GM19438 (cell line): ENCODE data around the gene ANAPC7.
"Not testable (repeated sequence)": the region's sequence is repeated elsewhere in the genome, so short reads cannot be mapped to it uniquely, and the experiment has no call there.

Source experiments
- ATAC-seq: cut with Tn5 transposase; IDR thresholded peaks from one replicate; pipeline ENCODE4 v1.9.1; 2021; ENCODE audit warnings: low read depth; ENCODE audit not compliant: unreplicated experiment

ANAPC7 gene

DNA sequence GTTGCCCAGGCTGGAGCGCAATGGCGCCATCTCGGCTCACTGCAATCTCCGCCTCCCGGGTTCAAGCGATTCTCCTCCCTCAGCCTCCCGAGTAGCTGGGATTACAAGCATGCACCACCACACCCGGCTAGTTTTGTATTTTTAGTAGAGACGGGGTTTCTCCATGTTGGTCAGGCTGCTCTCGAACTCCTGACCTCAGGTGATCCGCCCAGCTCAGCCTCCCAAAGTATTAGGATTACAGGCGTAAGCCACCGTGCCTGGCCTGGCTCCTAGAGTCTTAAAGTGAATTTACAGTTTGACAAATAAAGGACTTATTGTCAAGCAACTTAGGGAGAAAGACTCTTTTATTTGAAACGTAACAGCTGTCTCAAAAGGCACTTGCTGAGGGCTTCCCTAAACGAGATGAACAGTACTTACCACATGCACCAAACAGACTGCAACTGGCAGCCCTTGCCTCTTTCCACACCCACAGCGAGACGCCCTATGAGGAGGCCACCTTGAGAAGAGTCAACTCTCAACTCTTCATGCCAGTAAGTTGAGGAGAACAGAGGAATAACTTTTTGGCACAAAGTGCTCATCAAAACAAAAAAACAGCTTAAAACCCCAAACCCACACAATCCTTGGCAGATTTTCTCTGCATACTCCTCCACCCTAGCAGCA is 25.2 kb downstream of the ANAPC7 start:
- ATAC-seq, result not testable (repeated sequence)

DNA sequence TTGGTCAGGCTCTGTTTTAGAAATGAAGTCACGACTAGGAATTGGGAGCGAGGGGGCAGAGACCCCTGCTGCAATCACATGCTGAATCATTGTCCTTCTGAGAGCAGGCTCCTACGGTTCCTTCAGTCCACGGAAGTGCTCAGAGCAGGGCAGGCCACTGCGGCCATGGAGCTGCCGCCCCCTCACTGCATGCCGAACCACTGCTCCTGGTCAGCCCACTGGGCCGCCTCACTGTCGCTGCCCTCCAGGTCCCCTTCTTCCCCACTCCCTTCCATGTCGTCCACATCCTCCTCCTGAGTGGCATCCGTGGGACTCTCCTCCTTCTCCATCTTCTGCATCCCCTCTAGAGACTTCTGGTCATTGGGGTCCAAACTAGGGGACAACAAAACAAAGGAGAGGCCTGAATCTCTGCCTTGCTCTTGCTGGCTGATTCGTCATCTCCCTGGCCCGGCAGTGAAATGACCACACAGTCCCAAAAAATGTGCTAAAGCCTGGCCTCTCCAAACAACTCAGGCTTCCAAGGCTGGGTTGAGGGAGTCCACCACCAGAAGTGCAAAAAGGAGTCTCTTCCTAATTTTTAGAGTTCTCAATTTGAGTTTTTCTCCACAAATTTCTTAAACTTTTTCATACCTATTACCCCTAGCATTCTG is 29.4 kb downstream of the ANAPC7 start:
- no peak for ATAC-seq

DNA sequence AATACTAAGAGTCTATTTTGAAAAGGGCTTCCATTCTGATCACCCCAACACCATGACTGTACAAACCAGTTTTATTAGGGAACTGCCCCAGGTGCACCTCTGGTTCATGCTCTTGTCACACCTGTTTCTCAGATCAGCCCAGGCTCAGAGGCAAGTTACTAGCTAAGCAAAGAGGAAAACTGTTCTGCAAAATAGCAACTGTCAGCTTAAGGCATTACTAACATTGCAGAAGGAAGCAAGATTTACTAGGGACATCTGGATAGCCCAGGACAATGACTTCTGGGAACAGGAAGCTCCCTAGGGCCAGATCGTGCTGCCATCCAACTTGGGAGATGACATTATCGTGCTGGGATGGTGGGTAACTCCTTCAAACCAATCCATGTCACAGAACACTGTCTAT is 30.1 kb downstream of the ANAPC7 start:
- no peak for ATAC-seq

DNA sequence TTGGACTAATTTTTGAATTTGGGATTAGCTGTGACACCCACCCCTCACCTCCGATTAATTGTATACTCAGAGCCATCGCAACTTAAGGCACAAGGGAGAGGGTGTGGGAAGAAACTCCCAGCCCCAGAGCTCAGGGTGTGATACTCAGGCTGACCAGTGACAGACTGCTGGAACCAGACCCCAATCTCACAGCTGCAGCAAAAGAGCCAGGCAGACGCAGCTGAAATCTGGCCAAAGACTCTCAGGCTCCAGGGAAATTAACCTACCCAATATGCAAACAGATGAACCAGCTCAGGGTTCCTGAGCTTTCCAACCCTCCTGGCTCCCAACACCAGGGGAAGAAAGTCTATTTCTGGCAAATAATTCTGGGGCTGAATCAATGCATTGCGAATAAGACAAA is 30.5 kb downstream of the ANAPC7 start:
- ATAC-seq, result no peak

DNA sequence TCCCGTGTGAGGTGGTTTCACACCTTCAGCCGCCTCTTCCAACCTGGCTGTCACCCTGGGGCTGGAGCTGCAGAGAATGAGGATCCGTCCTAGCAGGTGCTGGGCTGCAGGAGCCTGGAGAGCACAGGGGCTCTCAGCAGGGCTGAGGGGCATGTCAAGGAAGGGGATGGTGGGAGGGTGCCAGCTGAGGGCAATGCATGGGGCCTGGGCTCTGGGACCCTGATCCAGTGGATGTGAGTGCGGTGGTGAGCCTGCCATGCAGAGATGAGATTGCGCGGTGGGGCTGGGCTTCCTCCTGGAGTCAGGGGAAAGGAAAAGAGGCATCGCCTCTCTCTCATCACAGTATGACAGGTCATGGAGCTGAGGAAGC is 31.5 kb downstream of the ANAPC7 start:
- ATAC-seq, result no peak

DNA sequence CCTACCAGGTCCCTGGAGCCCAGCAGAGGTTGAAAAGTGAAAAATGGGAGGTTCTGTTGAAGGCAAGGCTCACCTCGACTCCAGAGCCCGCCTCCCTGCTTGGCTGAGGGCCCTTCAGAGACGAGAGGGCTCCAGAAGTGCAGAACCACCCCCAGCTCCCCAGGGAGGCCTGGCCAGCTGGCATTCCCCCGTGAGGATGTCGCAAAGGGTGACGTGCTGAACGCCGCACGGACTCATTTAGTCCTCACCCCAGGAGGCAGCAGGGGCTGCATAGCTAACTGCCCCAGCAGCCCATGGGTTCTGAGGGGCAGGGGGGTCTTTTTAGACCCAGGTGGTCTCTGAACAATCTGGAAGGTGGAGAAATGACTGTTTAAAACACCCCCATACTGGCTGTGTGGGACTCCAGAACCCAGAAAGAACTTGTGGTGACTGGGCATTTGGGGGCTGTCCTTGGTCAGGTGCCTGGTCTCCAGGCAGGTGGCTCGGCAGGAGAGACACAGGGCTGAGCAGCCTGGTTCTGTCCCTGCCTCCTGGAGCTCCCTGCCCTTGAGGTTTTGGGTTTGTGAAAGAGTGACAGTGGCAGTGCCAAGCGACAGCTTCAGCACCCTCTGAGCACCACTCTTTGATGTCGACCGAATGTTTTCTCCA is 32.0 kb downstream of the ANAPC7 start:
- ATAC-seq, result no peak

DNA sequence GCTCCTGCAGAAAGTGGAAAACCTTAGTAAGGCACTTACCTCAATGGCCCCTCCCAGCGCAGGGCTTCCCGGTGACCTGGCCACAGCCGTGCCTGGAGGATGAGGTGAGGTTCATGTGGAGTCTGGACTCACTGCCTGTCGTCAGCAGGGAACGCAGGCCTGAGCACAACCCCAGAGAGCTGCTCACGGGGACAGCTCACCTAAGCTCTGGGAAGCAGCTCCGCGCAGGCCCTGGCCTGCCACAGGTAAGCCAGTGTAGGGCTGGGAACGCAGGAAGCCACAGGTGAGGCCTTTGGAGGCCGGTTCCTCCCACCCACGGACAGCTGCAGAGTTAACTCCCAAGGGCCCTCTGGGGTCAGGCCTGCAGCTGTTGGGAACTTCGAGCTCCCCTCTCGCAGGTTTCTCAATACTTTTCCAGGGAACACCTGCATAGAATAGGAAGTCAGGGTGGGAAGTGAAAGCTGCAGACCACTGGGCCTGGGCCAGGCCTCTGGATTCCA is 32.7 kb downstream of the ANAPC7 start:
- ATAC-seq, result no peak

DNA sequence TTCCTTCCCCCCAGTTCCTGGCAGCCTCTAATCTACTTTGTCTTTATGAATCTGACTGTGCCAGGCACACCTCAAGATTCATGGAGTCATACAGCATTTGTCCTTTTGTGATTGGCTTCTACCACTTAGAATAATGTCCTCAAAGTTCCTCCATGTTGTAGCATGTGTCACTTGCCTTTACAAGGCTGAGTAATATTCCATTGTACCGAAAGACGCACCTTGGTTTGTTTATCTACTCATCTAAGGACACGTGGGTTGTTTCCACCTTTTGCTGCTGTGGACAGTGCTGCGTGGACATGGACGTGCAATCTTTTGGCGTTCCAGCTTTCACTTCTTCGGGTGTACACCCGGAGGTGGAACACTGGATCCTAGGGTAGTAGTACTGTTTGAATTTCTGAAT is 33.5 kb downstream of the ANAPC7 start:
- no peak for ATAC-seq

DNA sequence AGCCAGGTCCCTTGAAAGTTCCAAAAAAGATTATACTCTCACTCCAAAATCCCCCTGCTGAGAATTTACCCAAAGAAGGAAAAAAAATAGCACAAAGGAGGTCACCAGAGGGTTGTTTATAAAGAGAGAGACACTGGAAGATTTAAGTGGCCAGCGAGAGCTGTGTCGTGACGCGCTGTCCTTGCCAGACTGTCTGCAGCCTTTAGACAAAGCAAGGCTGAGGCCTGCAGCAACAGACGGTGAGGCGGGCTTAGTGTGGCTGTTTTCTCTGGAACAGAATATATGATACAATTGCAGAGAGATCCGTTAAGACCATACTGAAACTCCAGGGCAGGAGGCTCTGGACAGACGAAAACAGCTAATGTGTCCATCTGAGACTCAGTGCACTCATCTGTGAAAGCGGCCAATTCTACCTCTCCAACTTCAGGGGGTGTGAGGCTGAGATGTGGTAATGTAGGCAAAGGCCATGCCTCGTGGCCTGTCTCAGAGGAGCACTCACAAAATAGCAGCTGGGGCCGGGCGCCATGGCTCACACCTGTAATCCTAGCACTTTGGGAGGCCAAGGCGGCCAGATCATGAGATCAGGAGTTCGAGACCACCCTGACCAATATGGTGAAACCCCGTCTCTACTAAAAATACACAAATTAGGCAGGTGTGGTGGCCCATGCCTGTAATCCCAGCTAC is 36.2 kb downstream of the ANAPC7 start:
- ATAC-seq, result no peak

DNA sequence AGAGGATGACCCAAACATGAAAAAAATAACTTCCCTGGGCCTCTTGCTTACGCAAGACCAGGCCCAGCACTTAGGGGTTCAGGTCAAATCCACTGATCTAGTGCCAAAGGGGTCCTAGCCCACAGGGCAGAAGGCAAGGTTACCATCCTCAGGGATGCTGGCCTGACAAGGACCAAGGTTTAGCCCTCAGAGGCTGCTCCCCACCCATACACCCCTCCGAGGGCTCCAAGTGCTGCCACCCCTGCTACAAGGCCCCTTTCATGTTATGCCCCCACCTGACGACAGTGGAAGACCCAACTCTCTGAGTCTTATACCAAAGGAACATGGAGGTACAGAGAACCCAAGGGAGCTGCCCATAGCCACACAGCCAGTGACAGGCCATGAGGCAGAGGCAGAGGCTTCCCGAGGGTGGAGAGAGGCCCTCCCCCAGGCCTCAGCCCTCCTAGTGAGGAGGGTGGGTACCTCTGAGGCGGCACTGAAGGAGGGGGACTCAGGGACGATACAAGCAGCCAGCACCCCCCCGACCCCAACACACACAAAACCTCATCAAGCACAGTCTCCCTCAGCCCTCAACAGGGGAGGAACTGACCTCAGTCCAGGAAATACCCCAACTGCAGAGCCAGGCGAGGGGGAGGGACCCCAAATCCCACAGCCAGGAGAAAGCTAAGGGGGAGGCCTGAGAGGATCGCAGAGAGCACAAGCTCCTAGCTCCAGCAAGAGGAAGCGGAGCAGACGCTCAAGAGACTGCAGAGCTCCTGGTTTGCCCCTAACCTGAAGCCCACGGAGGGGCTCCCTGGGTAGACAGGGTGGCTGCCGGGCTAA is 37.0 kb downstream of the ANAPC7 start:
- no peak for ATAC-seq

DNA sequence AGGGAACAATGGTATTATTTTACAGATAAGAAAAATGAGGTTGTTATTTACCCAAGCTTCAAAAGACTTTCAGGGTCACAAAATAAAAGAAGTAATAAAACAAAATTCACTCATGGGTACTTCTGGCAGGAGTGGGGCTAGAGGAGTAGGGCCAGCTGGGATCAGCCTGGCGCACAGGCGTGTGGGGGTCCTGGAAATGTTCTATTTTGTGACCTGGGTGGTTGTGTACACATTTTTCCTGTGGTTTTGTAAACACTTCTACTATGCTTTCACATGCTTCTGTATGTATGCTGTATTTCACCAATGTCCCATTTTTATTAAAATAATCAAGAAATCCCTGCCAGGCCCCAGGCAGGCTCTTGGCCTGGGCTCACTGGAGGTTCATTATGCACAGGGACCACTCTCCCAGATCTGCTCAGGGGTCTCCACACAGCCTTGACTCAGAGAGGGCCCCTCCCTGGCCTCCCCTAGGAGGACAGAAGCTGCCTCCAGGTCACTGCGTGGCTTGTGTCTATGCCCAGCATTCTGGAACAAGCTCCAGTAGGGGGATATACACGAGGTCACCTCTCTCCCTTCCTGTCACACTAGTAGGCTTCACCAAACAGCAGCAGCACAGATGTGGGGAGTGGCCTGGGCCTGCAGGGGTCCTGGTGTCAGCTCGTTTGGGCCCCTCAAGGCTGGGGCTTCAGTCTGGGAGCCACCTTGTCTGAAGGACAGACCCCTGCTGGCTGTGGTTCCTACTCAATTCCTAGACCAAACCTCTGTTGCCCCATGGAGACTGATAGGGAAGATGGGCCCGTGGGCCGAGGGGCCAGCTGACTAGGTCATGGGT is 37.8 kb downstream of the ANAPC7 start:
- no peak for ATAC-seq

DNA sequence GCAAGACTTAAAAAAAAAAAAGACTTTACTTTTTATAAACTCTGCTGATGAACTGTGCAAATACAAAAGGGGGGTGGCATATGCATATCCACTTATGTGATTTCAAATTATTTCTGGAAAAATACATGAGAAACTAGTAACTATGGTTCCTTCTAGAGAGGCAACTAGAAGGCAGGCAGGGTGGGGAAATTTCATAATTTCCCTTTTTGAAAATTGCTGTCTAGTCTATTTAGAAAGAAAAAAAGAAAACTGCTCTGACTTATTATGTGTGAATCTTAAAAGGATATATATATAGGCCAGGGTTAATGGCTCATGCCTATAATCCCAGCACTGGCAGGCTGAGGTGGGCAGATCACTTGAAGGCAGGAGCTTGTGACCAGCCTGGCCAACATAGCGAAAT is 42.3 kb downstream of the ANAPC7 start:
- no peak for ATAC-seq

DNA sequence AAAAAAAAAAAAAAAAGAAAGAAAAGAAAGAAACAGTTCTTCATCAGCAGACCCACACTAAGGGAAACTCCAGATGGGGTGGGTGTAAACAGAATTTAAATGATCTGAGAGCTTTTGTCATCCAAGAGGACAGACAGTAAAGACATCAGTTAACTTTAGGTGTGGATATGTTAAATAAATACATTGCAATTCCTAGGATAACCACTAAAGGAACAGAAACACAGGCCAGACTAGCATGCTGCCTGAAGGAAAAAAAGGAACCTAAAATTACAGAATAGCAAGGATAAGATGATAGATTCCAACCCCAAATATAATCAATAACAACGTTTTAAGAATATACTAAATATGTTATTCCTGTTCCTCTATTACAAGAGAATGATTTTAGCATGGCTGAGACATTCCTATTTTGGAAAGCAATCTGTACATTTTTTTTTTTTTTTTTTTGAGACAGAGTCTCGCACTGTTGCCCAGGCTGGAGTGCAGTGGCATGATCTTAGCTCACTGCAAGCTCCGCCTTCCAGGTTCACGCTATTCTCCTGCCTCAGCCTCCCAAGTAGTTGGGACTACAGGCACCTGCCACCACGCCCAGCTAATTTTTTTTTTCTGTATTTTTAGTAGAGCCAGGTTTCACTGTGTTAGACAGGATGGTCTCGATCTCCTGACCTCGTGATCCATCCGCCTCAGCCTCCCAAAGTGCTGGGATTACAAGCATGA is 45.0 kb downstream of the ANAPC7 start:
- not testable (repeated sequence) for ATAC-seq

DNA sequence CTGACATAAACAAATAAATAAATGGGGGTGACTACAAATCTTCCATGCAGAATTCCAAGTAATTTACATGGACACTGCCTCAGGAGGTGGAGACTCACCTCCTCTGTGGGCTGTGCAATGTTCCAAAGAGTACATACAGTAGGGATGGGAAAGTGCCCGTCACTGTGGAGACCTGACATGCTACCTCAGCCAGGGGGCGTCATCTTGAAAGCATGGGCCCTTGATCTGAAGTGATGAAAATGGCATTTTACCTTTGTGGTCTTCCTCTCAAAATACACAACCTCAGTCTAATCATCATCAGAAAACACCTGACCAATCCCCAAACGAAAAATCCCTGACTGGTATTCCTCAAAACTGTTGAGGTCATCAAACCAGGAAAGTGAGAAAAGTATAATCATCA is 48.4 kb downstream of the ANAPC7 start:
- ATAC-seq, result no peak

DNA sequence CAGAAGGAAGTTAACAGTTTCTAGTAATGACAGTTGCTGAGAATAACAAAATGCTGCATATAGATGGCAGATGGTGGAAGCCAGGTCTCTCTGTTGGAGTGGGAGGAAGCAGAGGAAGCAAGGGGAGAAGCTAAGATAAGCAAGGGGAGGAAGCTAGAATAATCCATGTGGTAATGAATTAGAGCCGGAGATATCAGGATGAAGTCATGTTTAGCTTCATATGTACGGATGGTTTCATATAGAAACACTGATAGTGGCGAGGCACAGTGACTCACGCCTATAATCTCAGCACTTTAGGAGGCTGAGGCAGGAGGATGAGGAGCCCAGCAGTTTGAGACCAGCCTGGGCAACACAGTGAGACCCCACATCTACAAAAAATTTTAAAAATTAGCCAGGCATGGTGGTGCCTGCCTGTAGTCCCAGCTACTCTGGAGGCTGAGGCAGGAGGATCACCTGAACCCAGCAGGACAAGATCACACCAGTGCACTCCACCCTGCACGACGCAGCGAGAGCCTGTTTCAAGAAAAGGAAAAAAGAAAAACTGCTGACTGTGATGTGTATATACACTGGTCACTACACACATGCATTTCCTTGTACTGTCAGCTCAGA is 49.2 kb downstream of the ANAPC7 start:
- no peak for ATAC-seq

DNA sequence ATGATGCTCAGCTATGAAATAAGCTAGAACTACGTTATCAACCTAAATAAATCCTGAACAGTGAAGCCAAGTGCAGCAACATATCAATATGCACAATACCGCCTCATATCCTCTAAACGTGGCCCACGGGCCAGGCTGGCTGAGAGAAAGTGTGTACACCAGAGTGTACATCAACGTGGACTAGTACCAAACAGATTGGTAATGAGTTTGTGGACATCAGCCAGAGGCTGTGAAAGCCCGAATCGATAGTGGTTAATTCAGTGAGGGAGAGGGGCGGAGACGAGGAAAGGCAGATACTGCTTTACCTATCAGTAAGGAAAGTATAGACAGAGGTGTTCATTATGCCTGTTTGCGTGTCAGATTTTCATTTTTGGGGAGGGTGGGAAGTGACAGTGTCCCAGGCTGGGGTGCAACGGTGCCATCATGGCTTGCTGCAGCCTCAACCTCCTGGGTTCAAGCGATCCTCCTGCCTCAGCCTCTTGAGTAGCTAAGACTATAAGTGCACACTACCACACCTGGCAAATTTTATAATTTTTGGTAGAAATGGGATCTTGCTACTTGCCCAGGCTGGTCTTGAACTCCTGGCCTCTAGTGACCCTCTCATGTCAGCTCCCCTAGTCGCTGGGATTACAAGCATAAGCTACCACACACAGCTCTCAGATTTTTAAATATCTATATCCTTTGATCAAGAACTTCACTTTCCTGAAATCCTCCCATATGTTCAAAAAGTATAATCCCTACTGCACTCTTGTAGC is 50.1 kb downstream of the ANAPC7 start:
- ATAC-seq, result no peak

DNA sequence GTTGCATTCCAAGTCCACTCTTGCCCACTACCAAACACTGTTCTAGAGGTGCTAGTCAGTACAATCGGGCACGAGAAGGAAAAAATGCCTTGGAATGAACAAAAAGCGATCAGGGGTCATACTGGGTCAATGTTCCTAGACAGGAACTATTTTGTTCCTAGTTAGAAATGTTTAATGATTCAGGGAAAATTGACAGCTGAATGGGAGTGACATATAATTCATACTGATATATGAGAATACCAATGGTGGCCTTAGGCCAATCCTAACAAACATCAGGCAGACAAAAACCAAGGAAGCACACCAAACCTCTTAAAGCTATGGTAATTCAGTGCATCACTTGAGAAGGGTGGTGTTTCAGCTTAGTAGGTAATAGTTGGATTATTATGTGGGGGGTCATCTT is 51.1 kb downstream of the ANAPC7 start:
- ATAC-seq, result no peak

DNA sequence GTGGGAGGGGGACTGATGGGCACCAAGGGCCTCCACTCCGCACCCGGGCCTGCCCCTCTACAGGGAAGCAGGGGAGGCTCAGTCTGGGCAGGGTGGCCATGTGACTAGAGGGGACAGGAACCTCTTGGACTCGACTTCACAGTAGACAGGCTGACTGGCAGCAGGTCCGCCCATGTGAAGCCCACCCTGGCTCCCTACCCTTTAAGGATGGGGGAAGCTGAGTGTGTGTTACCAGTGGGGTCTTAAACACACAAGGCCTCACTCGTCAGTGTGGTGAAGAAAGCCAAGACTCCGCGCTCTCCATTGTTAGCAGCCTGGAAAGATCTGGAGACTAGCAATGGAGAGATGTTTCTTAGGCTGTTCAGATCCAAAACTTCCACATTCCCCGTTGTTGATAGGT is 52.4 kb downstream of the ANAPC7 start:
- no peak for ATAC-seq
